Keratinocyte (primary cell): ENCODE measurements around the gene COL20A1.

Experiments used
- CTCF ChIP-seq, 3 experiments: IDR thresholded peaks in 1 of 3; conservative IDR thresholded peaks in 1 of 3; optimal IDR thresholded peaks in 1 of 3; 2 replicates in 2 of 3; 3 replicates in 1 of 3; pipeline versions ENCODE3 to v1.5.1; 2011; ENCODE audit warnings: low read length in 3 of 3, mild to moderate bottlenecking in 3 of 3, moderate library complexity in 2 of 3, control low read depth in 1 of 3, inconsistent platforms in 1 of 3; ENCODE audit not compliant: insufficient read depth in 2 of 3; ENCODE audit errors: extremely low read depth in 1 of 3
- EZH2 ChIP-seq: IDR thresholded peaks from one replicate; pipeline ENCODE4 v1.6.1; 2012; ENCODE audit warnings: inconsistent platforms, mild to moderate bottlenecking, low read length, moderate library complexity

DNA sequence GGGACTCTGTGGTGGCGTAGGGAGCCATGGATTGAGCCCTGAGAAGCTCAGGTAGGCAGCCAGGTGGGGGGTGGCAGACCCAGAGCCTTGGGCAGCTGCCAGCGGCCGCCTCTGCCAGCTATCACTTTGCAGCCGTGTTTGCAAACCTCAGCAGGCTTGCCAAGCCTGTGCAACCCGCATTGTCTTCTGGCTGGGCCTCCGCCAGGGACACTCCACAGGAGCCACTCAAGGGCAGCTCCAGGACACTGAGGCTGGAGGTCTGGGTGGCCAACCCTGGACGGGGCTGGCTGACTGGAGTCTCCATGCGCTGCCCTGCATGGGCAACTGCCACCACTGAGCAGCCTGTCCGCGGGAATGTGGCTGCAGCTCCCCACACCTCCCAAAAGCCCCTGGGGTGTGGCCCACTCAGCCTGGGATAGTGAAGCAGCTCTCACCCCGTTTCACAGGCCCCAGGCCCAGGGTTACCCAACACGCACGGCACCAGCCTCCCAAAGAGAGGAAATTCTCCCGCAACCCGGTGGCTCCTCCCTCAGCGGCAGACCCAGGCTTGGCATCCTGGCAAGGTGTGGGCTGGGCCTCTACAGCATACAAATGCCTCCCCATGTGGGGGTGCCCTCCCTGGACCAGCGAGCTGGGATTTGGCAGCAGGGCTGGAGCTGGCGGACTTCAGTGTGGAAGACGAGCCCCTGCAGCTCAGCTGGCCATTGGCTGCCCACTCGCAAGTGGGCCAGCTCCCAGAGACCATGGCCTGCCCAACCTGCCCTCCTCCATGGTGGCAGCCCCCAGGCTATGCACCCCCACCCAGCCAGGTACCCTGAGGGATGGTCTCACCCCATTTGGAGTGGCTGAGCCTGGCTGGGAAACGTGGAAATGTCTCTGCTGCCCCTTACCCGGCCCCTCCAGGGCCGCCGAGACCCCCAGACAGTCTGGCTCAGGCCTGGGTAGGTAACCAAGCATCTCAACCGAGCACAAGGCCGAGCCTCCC is 65.2 kb downstream of the COL20A1 start:
- TF ChIP-seq CTCF (optimal IDR thresholded peaks at IDR 0.05 in 1 of 3, IDR thresholded peaks at IDR 0.05 in 1 of 3, conservative IDR thresholded peaks at IDR 0.05 in 1 of 3; ENCODE audit: extremely low read depth in 1 of 3, insufficient read depth in 2 of 3, low read length in 3 of 3) = no peak
- no peak for TF ChIP-seq EZH2
